HEK293 (cell line): ENCODE results near the gene FAT2.

ENCODE experiments used
- CTCF ChIA-PET: fragments of 350-600 bp; formaldehyde crosslinking; extraction: SDS; loops from one replicate; lab custom pipeline; 2021; ENCODE audit warnings: antibody characterized with exemption; lab: Yijun Ruan, JAX
- POLR2A ChIA-PET: fragments of 300-600 bp; formaldehyde crosslinking; extraction: SDS; loops from one replicate; lab custom pipeline; 2020; ENCODE audit warnings: antibody characterized with exemption, inconsistent platforms; lab: Yijun Ruan, JAX
- H3K27ac ChIP-seq: fragments of 200-500 bp; sonication (Bioruptor generic); 2 replicates; pipeline ENCODE4 v1.5.1; 2014; ENCODE audit warnings: low read depth, low read length, control low read depth, inconsistent platforms; ENCODE audit errors: extremely low read depth
- H3K36me3 ChIP-seq, 2 experiments: fragments of 200-500 bp in 1 of 2; sonication (Bioruptor generic) in 1 of 2; 1 replicate in 1 of 2; 2 replicates in 1 of 2; pipeline ENCODE4 v1.5.1; 2014 to 2017; ENCODE audit warnings: inconsistent platforms in 2 of 2, low read length in 2 of 2; ENCODE audit not compliant: control insufficient read depth in 2 of 2, insufficient read depth in 1 of 2
- H3K4me1 ChIP-seq: fragments of 200-500 bp; sonication (Bioruptor generic); 2 replicates; pipeline ENCODE4 v1.5.1; 2014; ENCODE audit warnings: mild to moderate bottlenecking, low read length, inconsistent platforms; ENCODE audit not compliant: control insufficient read depth, insufficient read depth
- H3K4me3 ChIP-seq: 2 replicates; pipeline ENCODE4 v1.5.1; 2011; ENCODE audit warnings: low read depth, mild to moderate bottlenecking, control low read depth, low read length, moderate library complexity
- H3K9me3 ChIP-seq: fragments of 200-500 bp; sonication (Bioruptor generic); 2 replicates; pipeline ENCODE4 v1.5.1; 2014; ENCODE audit warnings: low read depth, low read length, inconsistent platforms; ENCODE audit not compliant: control insufficient read depth, insufficient read depth
- KLF9 ChIP-seq: fragments of 450-650 bp; formaldehyde crosslinking; IDR thresholded peaks from 2 replicates; pipeline ENCODE4 v1.5.1; 2016; ENCODE audit warnings: missing biosample characterization, missing genetic modification characterization, low read depth
- SCRT2 ChIP-seq: fragments of 450-650 bp; formaldehyde crosslinking; IDR thresholded peaks from 2 replicates; pipeline ENCODE4 v1.5.1; 2016; ENCODE audit warnings: missing biosample characterization, missing genetic modification characterization
- ZBTB21 ChIP-seq: fragments of 450-650 bp; formaldehyde crosslinking; IDR thresholded peaks from 2 replicates; pipeline ENCODE4 v1.5.1; 2017; ENCODE audit warnings: missing biosample characterization, missing genetic modification characterization
- ZFP41 ChIP-seq: fragments of 450-650 bp; formaldehyde crosslinking; IDR thresholded peaks from 2 replicates; pipeline ENCODE4 v1.5.1; 2016; ENCODE audit warnings: missing biosample characterization, missing genetic modification characterization, borderline replicate concordance
- ZNF132 ChIP-seq: fragments of 450-650 bp; formaldehyde crosslinking; IDR thresholded peaks from 2 replicates; pipeline ENCODE4 v1.5.1; 2017; ENCODE audit warnings: missing biosample characterization, missing genetic modification characterization, borderline replicate concordance
- ZNF221 ChIP-seq: fragments of 450-650 bp; formaldehyde crosslinking; IDR thresholded peaks from 2 replicates; pipeline ENCODE4 v1.5.1; 2017; ENCODE audit warnings: missing biosample characterization, missing genetic modification characterization, borderline replicate concordance
- ZNF248 ChIP-seq: fragments of 450-650 bp; formaldehyde crosslinking; IDR thresholded peaks from 2 replicates; pipeline ENCODE4 v1.5.1; 2017; ENCODE audit warnings: missing biosample characterization, missing genetic modification characterization
- ZNF266 ChIP-seq: fragments of 450-650 bp; formaldehyde crosslinking; IDR thresholded peaks from 2 replicates; pipeline ENCODE4 v1.5.1; 2016; ENCODE audit warnings: missing biosample characterization, missing genetic modification characterization, low read depth
- ZNF473 ChIP-seq: fragments of 450-650 bp; formaldehyde crosslinking; IDR thresholded peaks from 2 replicates; pipeline ENCODE4 v1.5.1; 2017; ENCODE audit warnings: missing biosample characterization, missing genetic modification characterization
- ZNF560 ChIP-seq: fragments of 450-650 bp; formaldehyde crosslinking; IDR thresholded peaks from 2 replicates; pipeline ENCODE4 v1.5.1; 2017; ENCODE audit warnings: missing biosample characterization, missing genetic modification characterization, borderline replicate concordance
- ZNF596 ChIP-seq: fragments of 450-650 bp; IDR thresholded peaks from 2 replicates; pipeline ENCODE4 v1.5.0; 2018; ENCODE audit warnings: missing biosample characterization, mild to moderate bottlenecking, missing genetic modification characterization, moderate library complexity
- ZNF610 ChIP-seq: fragments of 450-650 bp; formaldehyde crosslinking; IDR thresholded peaks from 2 replicates; pipeline ENCODE4 v1.5.1; 2016; ENCODE audit warnings: missing biosample characterization, missing genetic modification characterization, borderline replicate concordance
- TF ChIP-seq, protein P1 (sequence below): fragments of 450-650 bp; formaldehyde crosslinking; conservative IDR thresholded peaks from 2 replicates; pipeline ENCODE4 v1.5.1; 2016; ENCODE audit warnings: low read depth, missing biosample characterization, missing genetic modification characterization
- TF ChIP-seq, protein P2 (sequence below): fragments of 450-650 bp; formaldehyde crosslinking; optimal IDR thresholded peaks from 2 replicates; pipeline ENCODE3; 2016; ENCODE audit warnings: missing biosample characterization, mild to moderate bottlenecking, missing genetic modification characterization
- TF ChIP-seq, protein P3 (sequence below): fragments of 450-650 bp; formaldehyde crosslinking; IDR thresholded peaks from 2 replicates; pipeline ENCODE4 v1.5.1; 2016; ENCODE audit warnings: missing biosample characterization, missing genetic modification characterization
- TF ChIP-seq, protein P4 (sequence below): sonication (generic); formaldehyde crosslinking; IDR thresholded peaks from 2 replicates; pipeline ENCODE4 v1.8.1; 2022; ENCODE audit warnings: mild to moderate bottlenecking, moderate library complexity, missing genetic modification reagents

Gene FAT2

DNA sequence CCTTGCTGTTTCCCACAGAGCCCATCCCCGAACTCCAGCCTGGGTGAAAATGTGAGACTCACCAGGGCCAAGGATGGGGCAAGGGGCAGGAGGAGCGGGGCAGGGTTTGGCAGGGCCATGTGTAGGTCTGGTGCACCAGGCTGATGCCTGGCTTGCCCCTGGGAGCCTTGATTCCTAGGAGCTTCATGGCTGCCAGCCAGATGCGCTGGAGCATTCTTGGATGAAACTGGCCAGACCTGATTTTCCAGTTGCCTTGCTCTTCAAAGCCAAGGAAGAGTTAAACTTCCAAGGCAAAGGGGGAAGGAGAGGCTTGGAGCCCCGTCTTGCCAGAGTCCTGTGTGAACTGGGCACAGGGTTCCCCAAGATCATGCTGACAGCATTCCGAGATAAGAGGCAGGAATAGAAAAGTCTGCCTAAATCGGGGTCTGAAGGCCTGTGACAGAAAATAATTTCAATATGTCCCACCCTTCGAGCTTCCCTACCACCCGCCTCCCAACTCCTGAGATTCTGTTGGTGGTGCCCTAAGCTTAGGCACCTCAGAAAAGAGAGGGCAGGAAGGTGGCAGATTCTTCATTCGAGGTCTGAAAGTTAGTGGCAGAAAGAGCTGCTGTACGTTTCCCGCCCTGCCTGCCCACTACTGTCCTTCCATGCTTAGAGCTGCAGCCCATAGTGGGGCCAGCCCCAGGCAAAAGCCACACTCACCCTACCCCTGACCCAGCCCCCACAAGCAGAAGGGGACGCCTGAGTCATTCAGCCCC is 20.4 kb downstream of the FAT2 start:
- POLR2A ChIA-PET: interaction anchor here (0.5 kb wide), 1 partner anchor 170 kb away, joined by 4 read pairs; no protein-coding TSS in a partner anchor
- CTCF ChIA-PET: interaction anchor here (0.6 to 1.2 kb wide), 3 partner anchors 47 to 133 kb away, joined by 3 read pairs; no protein-coding TSS in a partner anchor
- no peak overlapping the region for H3K27ac ChIP-seq

DNA sequence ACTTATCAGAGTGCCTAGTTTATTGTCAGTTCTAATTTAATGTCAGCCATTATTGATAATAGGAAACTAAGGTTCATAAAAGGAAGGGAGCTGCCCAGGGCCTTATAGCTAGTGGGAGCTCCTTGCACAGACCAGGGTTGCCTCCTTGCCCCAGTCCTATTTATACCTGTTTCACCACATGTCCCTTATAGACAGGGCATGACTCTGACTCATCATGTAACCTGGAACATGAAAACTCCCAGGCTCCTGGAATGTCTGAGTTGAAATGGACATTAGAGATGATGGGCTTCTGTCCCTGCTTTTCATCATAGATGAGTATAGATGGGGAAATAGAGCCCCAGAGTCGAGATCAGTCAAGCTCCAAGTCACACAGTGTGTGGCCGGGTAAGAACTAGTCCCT is 21.1 kb downstream of the FAT2 start:
- Histone ChIP-seq H3K4me3 (no peak overlapping the region), H3K9me3 (no peaks in the 10 kb centered on the region), H3K27ac (no peak overlapping the region), H3K36me3 (no peaks in the 10 kb centered on the region), H3K4me1 (no peaks in the 10 kb centered on the region)
- CTCF ChIA-PET: no interaction called here
- POLR2A ChIA-PET: interaction anchor here (0.5 kb wide), 1 partner anchor 170 kb away, joined by 4 read pairs; no protein-coding TSS in a partner anchor
- no peak for TF ChIP-seq ZNF221
- no peak for TF ChIP-seq KLF9 (tag by site-specific recombination)

More for the DNA sequence above, 20.4 kb downstream of the FAT2 start:
- H3K9me3 ChIP-seq: no peaks in the 10 kb centered on the region
- no peaks in the 10 kb centered on the region for H3K4me1 ChIP-seq
- no peak overlapping the region for H3K4me3 ChIP-seq
- TF ChIP-seq ZNF132 (no peak), ZNF596 (tag by site-specific recombination) (no peak), ZBTB21 (tag by site-specific recombination) (no peak), ZNF473 (tag by site-specific recombination) (no peak), ZNF266 (no peak), ZFP41 (tag by site-specific recombination) (no peak), ZNF560 (tag by site-specific recombination) (no peak), ZNF248 (tag by site-specific recombination) (no peak), ZNF610 (tag by site-specific recombination) (no peak), SCRT2 (no peak)
- TF ChIP-seq, protein P1, sequence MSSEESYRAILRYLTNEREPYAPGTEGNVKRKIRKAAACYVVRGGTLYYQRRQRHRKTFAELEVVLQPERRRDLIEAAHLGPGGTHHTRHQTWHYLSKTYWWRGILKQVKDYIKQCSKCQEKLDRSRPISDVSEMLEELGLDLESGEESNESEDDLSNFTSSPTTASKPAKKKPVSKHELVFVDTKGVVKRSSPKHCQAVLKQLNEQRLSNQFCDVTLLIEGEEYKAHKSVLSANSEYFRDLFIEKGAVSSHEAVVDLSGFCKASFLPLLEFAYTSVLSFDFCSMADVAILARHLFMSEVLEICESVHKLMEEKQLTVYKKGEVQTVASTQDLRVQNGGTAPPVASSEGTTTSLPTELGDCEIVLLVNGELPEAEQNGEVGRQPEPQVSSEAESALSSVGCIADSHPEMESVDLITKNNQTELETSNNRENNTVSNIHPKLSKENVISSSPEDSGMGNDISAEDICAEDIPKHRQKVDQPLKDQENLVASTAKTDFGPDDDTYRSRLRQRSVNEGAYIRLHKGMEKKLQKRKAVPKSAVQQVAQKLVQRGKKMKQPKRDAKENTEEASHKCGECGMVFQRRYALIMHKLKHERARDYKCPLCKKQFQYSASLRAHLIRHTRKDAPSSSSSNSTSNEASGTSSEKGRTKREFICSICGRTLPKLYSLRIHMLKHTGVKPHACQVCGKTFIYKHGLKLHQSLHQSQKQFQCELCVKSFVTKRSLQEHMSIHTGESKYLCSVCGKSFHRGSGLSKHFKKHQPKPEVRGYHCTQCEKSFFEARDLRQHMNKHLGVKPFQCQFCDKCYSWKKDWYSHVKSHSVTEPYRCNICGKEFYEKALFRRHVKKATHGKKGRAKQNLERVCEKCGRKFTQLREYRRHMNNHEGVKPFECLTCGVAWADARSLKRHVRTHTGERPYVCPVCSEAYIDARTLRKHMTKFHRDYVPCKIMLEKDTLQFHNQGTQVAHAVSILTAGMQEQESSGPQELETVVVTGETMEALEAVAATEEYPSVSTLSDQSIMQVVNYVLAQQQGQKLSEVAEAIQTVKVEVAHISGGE: no peak
- TF ChIP-seq, protein P2, sequence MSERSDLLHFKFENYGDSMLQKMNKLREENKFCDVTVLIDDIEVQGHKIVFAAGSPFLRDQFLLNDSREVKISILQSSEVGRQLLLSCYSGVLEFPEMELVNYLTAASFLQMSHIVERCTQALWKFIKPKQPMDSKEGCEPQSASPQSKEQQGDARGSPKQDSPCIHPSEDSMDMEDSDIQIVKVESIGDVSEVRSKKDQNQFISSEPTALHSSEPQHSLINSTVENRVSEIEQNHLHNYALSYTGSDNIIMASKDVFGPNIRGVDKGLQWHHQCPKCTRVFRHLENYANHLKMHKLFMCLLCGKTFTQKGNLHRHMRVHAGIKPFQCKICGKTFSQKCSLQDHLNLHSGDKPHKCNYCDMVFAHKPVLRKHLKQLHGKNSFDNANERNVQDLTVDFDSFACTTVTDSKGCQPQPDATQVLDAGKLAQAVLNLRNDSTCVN (tag by site-specific recombination): no peak
- TF ChIP-seq, protein P3, sequence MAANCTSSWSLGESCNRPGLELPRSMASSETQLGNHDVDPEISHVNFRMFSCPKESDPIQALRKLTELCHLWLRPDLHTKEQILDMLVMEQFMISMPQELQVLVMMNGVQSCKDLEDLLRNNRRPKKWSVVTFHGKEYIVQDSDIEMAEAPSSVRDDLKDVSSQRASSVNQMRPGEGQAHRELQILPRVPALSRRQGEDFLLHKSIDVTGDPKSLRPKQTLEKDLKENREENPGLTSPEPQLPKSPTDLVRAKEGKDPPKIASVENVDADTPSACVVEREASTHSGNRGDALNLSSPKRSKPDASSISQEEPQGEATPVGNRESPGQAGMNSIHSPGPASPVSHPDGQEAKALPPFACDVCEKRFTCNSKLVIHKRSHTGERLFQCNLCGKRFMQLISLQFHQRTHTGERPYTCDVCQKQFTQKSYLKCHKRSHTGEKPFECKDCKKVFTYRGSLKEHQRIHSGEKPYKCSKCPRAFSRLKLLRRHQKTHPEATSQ (tag by site-specific recombination): no peak
- TF ChIP-seq, protein P4, sequence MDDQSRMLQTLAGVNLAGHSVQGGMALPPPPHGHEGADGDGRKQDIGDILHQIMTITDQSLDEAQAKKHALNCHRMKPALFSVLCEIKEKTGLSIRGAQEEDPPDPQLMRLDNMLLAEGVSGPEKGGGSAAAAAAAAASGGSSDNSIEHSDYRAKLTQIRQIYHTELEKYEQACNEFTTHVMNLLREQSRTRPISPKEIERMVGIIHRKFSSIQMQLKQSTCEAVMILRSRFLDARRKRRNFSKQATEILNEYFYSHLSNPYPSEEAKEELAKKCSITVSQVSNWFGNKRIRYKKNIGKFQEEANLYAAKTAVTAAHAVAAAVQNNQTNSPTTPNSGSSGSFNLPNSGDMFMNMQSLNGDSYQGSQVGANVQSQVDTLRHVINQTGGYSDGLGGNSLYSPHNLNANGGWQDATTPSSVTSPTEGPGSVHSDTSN (CRISPR knock-in tag): no peak
- H3K36me3 ChIP-seq: no peaks in the 10 kb centered on the region
